ENCODE measurements around the gene C1QBP. TPM values are rescaled to one million over a fixed set of nuclear protein-coding genes. Genes with fewer than 3 reads are reported as not detected.

Gene C1QBP
- total RNA-seq (2012; rRNA removed) (173 and 267 TPM in 2 replicates), polyA plus RNA-seq (2012; rRNA removed) (156 and 172 TPM in 2 replicates), Bru-seq, nascent RNA (percentile 78 among the genes with signal in this experiment), BruChase-seq, experiment 1, labeled RNA remaining after a 6-hour chase (percentile 79 among the genes with signal in this experiment), BruChase-seq, experiment 2, labeled RNA remaining after a 2-hour chase (percentile 66 among the genes with signal in this experiment)
- polyA plus RNA-seq (2012; cell fraction: cytosol; rRNA removed): 83.8 and 118 TPM in 2 replicates
- polyA plus RNA-seq (2012; cell fraction: nucleus; rRNA removed; ENCODE audit: low replicate concordance): 43.6 and 65.2 TPM in 2 replicates
- long read RNA-seq, transcript C1QBP-201 (6 exons, 1,169 nt): major isoform, 238 of 253 reads
- long read RNA-seq, partial matches to known transcripts: 1 of 253 reads
- long read RNA-seq, other reads (novel, unspliced or antisense): 13 of 253 reads

DNA sequence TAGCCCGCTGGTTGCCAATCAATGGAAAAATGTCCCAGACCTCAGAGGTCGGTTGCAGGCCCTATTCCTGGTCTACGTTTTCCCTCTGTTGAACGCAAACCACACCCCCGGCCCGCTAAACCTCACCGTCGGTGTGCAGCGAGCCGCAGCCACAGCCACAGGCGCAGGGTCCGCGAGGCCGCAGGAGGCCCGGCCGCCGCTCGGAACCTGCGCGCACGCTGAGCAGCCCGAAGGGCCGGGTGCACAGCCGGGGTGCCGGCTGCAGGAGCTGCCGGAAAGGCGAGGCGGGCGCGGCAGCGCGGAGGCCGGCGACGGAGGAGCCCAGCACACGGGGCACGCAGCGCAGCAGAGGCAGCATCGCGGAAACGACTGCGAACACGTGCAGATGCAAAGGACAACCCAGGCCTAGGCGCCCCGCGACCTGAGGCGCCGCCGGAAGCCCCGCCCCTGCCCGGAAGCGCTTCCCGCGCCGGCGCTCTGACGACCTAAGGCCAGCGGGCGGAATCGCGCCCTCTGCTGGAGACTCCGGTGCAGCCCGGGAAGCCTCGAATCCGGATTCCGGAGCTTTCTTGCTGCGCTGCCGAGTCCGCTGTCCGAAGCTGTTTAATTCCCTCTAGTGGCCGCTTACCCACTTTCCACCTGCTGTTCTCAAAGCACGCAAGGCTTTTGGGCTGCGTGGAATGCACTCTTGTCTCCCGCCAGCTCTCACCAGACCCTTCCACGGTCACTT is at the start of gene C1QBP:
Gene C1QBP (minus strand): TSS at position 440 of the 730 bp plus-strand sequence. CDS start 82 bp downstream, at position 358.
- H2AFZ ChIP-seq (replicated peaks; ENCODE audit: low read length, poor library complexity): peak within 1 kb of the TSS; percentile 90
- in situ Hi-C loops (cut with MboI; ENCODE audit: low sequenced_read_pairs) (no loop called here), dilution Hi-C loops (cut with HindIII; ENCODE audit: low sequenced_read_pairs, unreplicated experiment) (no loop called here), intact Hi-C loops (cut with micrococcal nuclease) (no loop called here)
- H3K56ac ChIP-seq (ENCODE audit: extremely low read depth, insufficient read depth, low read length): peak within 1 kb of the TSS; percentile 50
- H3K4me3 ChIP-seq (ENCODE audit: insufficient read depth, low read depth, low read length): peak within 1 kb of the TSS; percentile 82
- H3K9me1 ChIP-seq (ENCODE audit: insufficient read depth, low read length): peaks cover 3% of the 10 kb centered on the region; the same call in 1 of the 2 replicates
- ChIA-PET POLR2A (ENCODE audit: unreplicated experiment) (interaction anchor here (0.6 kb wide), 1 partner anchor 155 kb away, joined by 3 read pairs; no protein-coding TSS in a partner anchor), CTCF (interaction anchor here (0.6 to 1.3 kb wide), 16 partner anchors 9 to 209 kb away, joined by 3 to 10 read pairs (median 3); partner anchors contain the start of gene NUP88)
- H3K27me3 ChIP-seq (ENCODE audit: control insufficient read depth, insufficient read depth, low read length): no peaks in the 10 kb centered on the region
- peak; percentile 89 for DNase-seq
- WGBS, 2 experiments (ENCODE audit: extremely low coverage in 2 of 2, insufficient read length in 1 of 2): 0% methylated on average over 39 of the region's 75 CpGs; no CpG with 5 or more reads in 1 of the 2 experiments
- H2BK120ac ChIP-seq (ENCODE audit: low read depth, low read length): no peak within 1 kb of the TSS
- peak within 1 kb of the TSS; percentile 69 for H3K27ac ChIP-seq (ENCODE audit: insufficient read depth, low read length)
- H2AK5ac ChIP-seq (ENCODE audit: low read depth, low read length): peak within 1 kb of the TSS; percentile 49; the same call in 1 of the 2 replicates
- H4K8ac ChIP-seq (ENCODE audit: low read depth in 2 of 2, low read length in 2 of 2): peak within 1 kb of the TSS; percentile 58 to 85
- H4K5ac ChIP-seq (ENCODE audit: low read depth, low read length): peak within 1 kb of the TSS; percentile 46
- ATAC-seq (ENCODE audit: low read depth): peak; percentile 94
- peak within 1 kb of the TSS; percentile 76 for H2AK9ac ChIP-seq (replicated peaks; ENCODE audit: low read depth, low read length, poor library complexity)
- H3K9me3 ChIP-seq (ENCODE audit: control insufficient read depth, insufficient read depth, low read length): no peaks in the 10 kb centered on the region
- peak within 1 kb of the TSS; percentile 93 for H3K4me2 ChIP-seq (ENCODE audit: low read depth, low read length)
- H3K18ac ChIP-seq (ENCODE audit: low read depth, low read length): no peak within 1 kb of the TSS
- H4K91ac ChIP-seq (ENCODE audit: insufficient read depth, low read depth, low read length): peak within 1 kb of the TSS; percentile 41; the same call in 1 of the 2 replicates
- peak within 1 kb of the TSS; percentile 85; the same call in 1 of the 2 replicates for H3K23ac ChIP-seq (ENCODE audit: low read depth, low read length)
- peak within 1 kb of the TSS; percentile 55 for H2BK5ac ChIP-seq (ENCODE audit: low read depth, low read length, poor library complexity, severe bottlenecking)
- H3K79me1 ChIP-seq (ENCODE audit: low read depth in 1 of 2, low read length in 2 of 2): peaks cover 28 to 56% of the 10 kb centered on the region in 2 experiments
- no TSS peak for BruUV-seq (replicated peaks)
- peak within 1 kb of the TSS; percentile 25 for H3K4ac ChIP-seq (ENCODE audit: low read depth, low read length)
- peak within 1 kb of the TSS; percentile 89 for H3K9ac ChIP-seq (ENCODE audit: low read depth, low read length)
- H3K14ac ChIP-seq (replicated peaks; ENCODE audit: low read depth, low read length): peak within 1 kb of the TSS; percentile 41
- peaks cover 7% of the 10 kb centered on the region for H3K4me1 ChIP-seq (ENCODE audit: control insufficient read depth, insufficient read depth, low read length)
- H2BK20ac ChIP-seq (ENCODE audit: low read depth, low read length): no peak within 1 kb of the TSS
- H2BK15ac ChIP-seq (ENCODE audit: low read depth, low read length): no peak within 1 kb of the TSS
- H4K20me1 ChIP-seq (ENCODE audit: insufficient read depth, low read length): peaks cover 11% of the 10 kb centered on the region
- peaks cover 32% of the 10 kb centered on the region for H3K36me3 ChIP-seq (ENCODE audit: control insufficient read depth, insufficient read depth, low read length)
- no peak; the same call in 1 of the 2 replicates for TF ChIP-seq MXI1 (IDR thresholded peaks at IDR 0.05; ENCODE audit: borderline replicate concordance, low read depth, low read length)
- no peak for TF ChIP-seq FOS (IDR thresholded peaks at IDR 0.05; ENCODE audit: low read depth, low read length)
- TF ChIP-seq MAFK (IDR thresholded peaks at IDR 0.05; ENCODE audit: low read depth, low read length): peak; percentile 7; the same call in 1 of the 2 replicates
- TF ChIP-seq CEBPB (IDR thresholded peaks at IDR 0.05; ENCODE audit: low read depth, low read length): no peak
- TF ChIP-seq CHD1 (IDR thresholded peaks at IDR 0.05; ENCODE audit: low read depth, low read length): no peak
- TF ChIP-seq NFE2L2 (IDR thresholded peaks at IDR 0.05; ENCODE audit: low read depth, low read length): no peak
- peak; percentile 82; the same call in 1 of the 2 replicates for TF ChIP-seq MAZ (IDR thresholded peaks at IDR 0.05; ENCODE audit: borderline replicate concordance, low read depth, low read length)
- peak; percentile 3; the same call in 1 of the 2 replicates for TF ChIP-seq USF2 (IDR thresholded peaks at IDR 0.05; ENCODE audit: low read depth, low read length)
- no peak; the same call in 1 of the 2 replicates for TF ChIP-seq POLR2A (IDR thresholded peaks at IDR 0.05; ENCODE audit: low read depth, low read length)
- no peak for TF ChIP-seq BHLHE40 (IDR thresholded peaks at IDR 0.05; ENCODE audit: low read depth, low read length)
- TF ChIP-seq, protein P1, sequence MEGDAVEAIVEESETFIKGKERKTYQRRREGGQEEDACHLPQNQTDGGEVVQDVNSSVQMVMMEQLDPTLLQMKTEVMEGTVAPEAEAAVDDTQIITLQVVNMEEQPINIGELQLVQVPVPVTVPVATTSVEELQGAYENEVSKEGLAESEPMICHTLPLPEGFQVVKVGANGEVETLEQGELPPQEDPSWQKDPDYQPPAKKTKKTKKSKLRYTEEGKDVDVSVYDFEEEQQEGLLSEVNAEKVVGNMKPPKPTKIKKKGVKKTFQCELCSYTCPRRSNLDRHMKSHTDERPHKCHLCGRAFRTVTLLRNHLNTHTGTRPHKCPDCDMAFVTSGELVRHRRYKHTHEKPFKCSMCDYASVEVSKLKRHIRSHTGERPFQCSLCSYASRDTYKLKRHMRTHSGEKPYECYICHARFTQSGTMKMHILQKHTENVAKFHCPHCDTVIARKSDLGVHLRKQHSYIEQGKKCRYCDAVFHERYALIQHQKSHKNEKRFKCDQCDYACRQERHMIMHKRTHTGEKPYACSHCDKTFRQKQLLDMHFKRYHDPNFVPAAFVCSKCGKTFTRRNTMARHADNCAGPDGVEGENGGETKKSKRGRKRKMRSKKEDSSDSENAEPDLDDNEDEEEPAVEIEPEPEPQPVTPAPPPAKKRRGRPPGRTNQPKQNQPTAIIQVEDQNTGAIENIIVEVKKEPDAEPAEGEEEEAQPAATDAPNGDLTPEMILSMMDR (conservative IDR thresholded peaks at IDR 0.05; ENCODE audit: low read depth, low read length): peak; percentile 99
- TF ChIP-seq RCOR1 (IDR thresholded peaks at IDR 0.05; ENCODE audit: insufficient replicate concordance, low read length): peak; percentile 48
- TF ChIP-seq SMC3 (IDR thresholded peaks at IDR 0.05; ENCODE audit: low read depth, low read length): peak; percentile 83
